ENCODE results near the gene MEGF11. TPM values are rescaled to one million over a fixed set of nuclear protein-coding genes. Genes with fewer than 3 reads are reported as not detected.
A peak's percentile ranks its signal among the peaks of the same experiment; 100 is the strongest.

The MEGF11 gene
- total RNA-seq, 1 experiment from 2014 or later: 2.3 TPM

- Histone ChIP-seq H3K9me2 (ENCODE audit: insufficient read depth) (no peaks in the 10 kb centered on the region), H3K9me3 (ENCODE audit: control insufficient read depth in 1 of 2, insufficient read depth in 1 of 2, low read depth in 1 of 2, low read length in 2 of 2) (no peaks in the 10 kb centered on the region), H3K4me1 (ENCODE audit: control insufficient read depth in 1 of 2, insufficient read depth in 2 of 2, low read length in 2 of 2) (no peaks in the 10 kb centered on the region), H3K27me3 (ENCODE audit: insufficient read depth, low read length) (no peaks in the 10 kb centered on the region), H2AFZ (ENCODE audit: low read depth, low read length, poor library complexity, severe bottlenecking) (no peak overlapping the region), H3K27ac (ENCODE audit: low read depth, low read length) (no peak overlapping the region), H3K4me2 (ENCODE audit: low read length) (no peak overlapping the region), H3K9ac (ENCODE audit: low read length) (no peak overlapping the region), H3K4me3 (replicated peaks in 1 of 2; ENCODE audit: low read depth in 1 of 2, low read length in 2 of 2) (no peak overlapping the region), H4K20me1 (ENCODE audit: insufficient read depth) (no peaks in the 10 kb centered on the region), H3K79me2 (ENCODE audit: insufficient read depth, low read length) (no peaks in the 10 kb centered on the region), H3K36me3 (ENCODE audit: control insufficient read depth in 1 of 2, insufficient read depth in 2 of 2, low read length in 2 of 2) (no peaks in the 10 kb centered on the region)
- no TSS peak for BruUV-seq (replicated peaks)
- ATAC-seq (peak; percentile 65), DNase-seq (ENCODE audit: low read depth, low spot score) (no peak)
- POLR2A ChIA-PET: no interaction called here
- TF ChIP-seq SIN3A (IDR thresholded peaks at IDR 0.05; ENCODE audit: low read depth): no peak
- no peak for TF ChIP-seq REST (IDR thresholded peaks at IDR 0.05; ENCODE audit: low read depth)
- no peak for TF ChIP-seq CBX3 (IDR thresholded peaks at IDR 0.05; ENCODE audit: low read depth)
- TF ChIP-seq ZFX (IDR thresholded peaks at IDR 0.05): no peak
- TF ChIP-seq ZNF274 (IDR thresholded peaks at IDR 0.05; ENCODE audit: low read depth, low read length): no peak
- TF ChIP-seq RAD21 (IDR thresholded peaks at IDR 0.05; ENCODE audit: low read depth): peak; percentile 33; the same call in 1 of the 2 replicates
- peak in 2 of 3 experiments; percentile 16 to 47; a peak in 2 of 6 replicates for TF ChIP-seq CTCF (IDR thresholded peaks at IDR 0.05 in 2 of 3, conservative IDR thresholded peaks at IDR 0.05 in 1 of 3; ENCODE audit: borderline replicate concordance in 1 of 3, insufficient read depth in 1 of 3, low read depth in 2 of 3, low read length in 2 of 3)
- TF ChIP-seq ATF3 (IDR thresholded peaks at IDR 0.05): no peak
- no peak for TF ChIP-seq POLR2A (IDR thresholded peaks at IDR 0.05; ENCODE audit: borderline replicate concordance, extremely low read depth, insufficient read depth, insufficient read length)
- TF ChIP-seq MAX (IDR thresholded peaks at IDR 0.05): no peak
- intact Hi-C loops (cut with micrococcal nuclease): loop anchor here (5.0 kb wide), 1 partner anchor 78 kb away; no protein-coding TSS in a partner anchor
- RAD21 ChIA-PET (ENCODE audit: low non-redundant PET in 1 of 2, low total read pairs in 2 of 2, uncharacterized antibody in 2 of 2, unreplicated experiment in 2 of 2): interaction anchor here in 1 of 2 experiments (0.6 kb wide), 1 partner anchor 103 kb away, joined by 3 read pairs; no protein-coding TSS in a partner anchor
- CTCF ChIA-PET: interaction anchor here (0.7 to 1.7 kb wide), 3 partner anchors 14 to 58 kb away, joined by 3 read pairs; no protein-coding TSS in a partner anchor
These were observed 168.4 kb downstream of the MEGF11 start for GRCh38 chr15:66085128-66085527.
